LHCN-M2 (cell line): Measurements from ENCODE around the gene SCYL1. TPM values are rescaled to one million over a fixed set of nuclear protein-coding genes. Genes with fewer than 3 reads are reported as not detected.
A peak's percentile ranks its signal among the peaks of the same experiment; 100 is the strongest.

Experiments
- DNase-seq: peaks from one replicate; pipeline ENCODE4 v3.0.0-alpha.2; 2012; ENCODE audit warnings: low read depth
- total RNA-seq: library from RNA; depleted of rRNA; stranded (reverse); fragments of >200 nt; gene quantifications from 2 replicates; pipeline ENCODE4 v1.2.3, GENCODE V29; 2014

Gene SCYL1
- total RNA-seq, 1 experiment from 2014 or later, result 104 TPM

GRCh38 chr11:65493367-65494176 is 31.3 kb upstream of the SCYL1 start:
- peak; percentile 98 for DNase-seq

DNA sequence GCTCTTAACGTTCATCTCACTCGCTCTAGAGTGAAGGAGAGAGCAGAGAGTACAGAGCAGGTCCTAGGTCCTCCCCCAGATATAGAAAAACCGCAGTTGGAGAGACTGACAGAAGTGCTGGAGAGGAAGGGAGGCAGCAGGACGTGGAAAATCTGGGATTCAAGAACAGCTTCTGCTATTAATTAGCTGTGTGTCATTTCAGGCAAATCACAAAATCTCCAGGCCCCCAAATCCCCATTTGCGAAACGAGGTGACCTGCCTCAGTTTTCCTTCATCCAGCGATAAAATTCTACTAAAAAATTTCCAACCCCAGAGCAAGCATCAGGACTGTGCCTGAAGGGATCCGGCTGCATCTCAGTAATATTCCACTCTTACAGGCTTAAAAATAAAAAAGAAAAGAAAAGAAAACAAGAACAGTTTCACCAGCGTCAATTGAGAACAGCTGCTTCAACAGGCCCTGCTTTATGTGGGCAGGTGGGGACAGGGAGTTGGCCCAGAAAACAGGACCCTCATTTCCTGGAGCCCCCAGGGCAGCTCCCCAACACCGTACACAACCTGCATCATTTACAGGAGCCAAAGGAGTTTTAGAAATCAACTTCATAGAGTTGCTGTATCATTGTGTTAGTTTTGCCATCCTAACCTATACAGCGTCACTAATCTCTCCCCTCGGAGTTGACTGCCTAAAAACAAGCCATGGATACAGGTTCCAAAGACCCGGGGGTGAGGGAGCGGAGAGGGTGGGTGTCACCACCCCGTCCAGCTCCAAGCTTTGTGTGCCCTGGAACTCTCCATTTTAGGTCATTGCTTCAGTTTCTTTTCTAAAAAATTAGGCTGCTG is 28.4 kb upstream of the SCYL1 start:
- peak; percentile 59 for DNase-seq

GRCh38 chr11:65497141-65498041 is 27.5 kb upstream of the SCYL1 start:
- DNase-seq, result peak; percentile 98

GRCh38 chr11:65498042-65498726 is 26.7 kb upstream of the SCYL1 start:
- peak; percentile 70 for DNase-seq

GRCh38 chr11:65498727-65498976 is 26.2 kb upstream of the SCYL1 start:
- DNase-seq, result no peak

- peak; percentile 96 for DNase-seq
Measured at GRCh38 chr11:65498977-65499712, 25.7 kb upstream of the SCYL1 start, which contains the start of gene MALAT1. Gene MALAT1 (plus strand): TSS chr11:65499045.

DNA sequence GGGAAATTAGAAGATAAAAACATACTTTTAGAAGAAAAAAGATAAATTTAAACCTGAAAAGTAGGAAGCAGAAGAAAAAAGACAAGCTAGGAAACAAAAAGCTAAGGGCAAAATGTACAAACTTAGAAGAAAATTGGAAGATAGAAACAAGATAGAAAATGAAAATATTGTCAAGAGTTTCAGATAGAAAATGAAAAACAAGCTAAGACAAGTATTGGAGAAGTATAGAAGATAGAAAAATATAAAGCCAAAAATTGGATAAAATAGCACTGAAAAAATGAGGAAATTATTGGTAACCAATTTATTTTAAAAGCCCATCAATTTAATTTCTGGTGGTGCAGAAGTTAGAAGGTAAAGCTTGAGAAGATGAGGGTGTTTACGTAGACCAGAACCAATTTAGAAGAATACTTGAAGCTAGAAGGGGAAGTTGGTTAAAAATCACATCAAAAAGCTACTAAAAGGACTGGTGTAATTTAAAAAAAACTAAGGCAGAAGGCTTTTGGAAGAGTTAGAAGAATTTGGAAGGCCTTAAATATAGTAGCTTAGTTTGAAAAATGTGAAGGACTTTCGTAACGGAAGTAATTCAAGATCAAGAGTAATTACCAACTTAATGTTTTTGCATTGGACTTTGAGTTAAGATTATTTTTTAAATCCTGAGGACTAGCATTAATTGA is 25.0 kb upstream of the SCYL1 start:
- no peak for DNase-seq

- DNase-seq, result peak; percentile 70
Measured at GRCh38 chr11:65500387-65501185, 24.3 kb upstream of the SCYL1 start.

DNA sequence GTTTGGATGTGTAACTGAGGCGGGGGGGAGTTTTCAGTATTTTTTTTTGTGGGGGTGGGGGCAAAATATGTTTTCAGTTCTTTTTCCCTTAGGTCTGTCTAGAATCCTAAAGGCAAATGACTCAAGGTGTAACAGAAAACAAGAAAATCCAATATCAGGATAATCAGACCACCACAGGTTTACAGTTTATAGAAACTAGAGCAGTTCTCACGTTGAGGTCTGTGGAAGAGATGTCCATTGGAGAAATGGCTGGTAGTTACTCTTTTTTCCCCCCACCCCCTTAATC is 23.8 kb upstream of the SCYL1 start:
- DNase-seq, result peak; percentile 61

DNA sequence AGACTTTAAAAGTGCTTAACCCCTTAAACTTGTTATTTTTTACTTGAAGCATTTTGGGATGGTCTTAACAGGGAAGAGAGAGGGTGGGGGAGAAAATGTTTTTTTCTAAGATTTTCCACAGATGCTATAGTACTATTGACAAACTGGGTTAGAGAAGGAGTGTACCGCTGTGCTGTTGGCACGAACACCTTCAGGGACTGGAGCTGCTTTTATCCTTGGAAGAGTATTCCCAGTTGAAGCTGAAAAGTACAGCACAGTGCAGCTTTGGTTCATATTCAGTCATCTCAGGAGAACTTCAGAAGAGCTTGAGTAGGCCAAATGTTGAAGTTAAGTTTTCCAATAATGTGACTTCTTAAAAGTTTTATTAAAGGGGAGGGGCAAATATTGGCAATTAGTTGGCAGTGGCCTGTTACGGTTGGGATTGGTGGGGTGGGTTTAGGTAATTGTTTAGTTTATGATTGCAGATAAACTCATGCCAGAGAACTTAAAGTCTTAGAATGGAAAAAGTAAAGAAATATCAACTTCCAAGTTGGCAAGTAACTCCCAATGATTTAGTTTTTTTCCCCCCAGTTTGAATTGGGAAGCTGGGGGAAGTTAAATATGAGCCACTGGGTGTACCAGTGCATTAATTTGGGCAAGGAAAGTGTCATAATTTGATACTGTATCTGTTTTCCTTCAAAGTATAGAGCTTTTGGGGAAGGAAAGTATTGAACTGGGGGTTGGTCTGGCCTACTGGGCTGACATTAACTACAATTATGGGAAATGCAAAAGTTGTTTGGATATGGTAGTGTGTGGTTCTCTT is 23.2 kb upstream of the SCYL1 start:
- DNase-seq, result peak; percentile 61

GRCh38 chr11:65502274-65502554 is 22.7 kb upstream of the SCYL1 start:
- DNase-seq, result no peak

DNA sequence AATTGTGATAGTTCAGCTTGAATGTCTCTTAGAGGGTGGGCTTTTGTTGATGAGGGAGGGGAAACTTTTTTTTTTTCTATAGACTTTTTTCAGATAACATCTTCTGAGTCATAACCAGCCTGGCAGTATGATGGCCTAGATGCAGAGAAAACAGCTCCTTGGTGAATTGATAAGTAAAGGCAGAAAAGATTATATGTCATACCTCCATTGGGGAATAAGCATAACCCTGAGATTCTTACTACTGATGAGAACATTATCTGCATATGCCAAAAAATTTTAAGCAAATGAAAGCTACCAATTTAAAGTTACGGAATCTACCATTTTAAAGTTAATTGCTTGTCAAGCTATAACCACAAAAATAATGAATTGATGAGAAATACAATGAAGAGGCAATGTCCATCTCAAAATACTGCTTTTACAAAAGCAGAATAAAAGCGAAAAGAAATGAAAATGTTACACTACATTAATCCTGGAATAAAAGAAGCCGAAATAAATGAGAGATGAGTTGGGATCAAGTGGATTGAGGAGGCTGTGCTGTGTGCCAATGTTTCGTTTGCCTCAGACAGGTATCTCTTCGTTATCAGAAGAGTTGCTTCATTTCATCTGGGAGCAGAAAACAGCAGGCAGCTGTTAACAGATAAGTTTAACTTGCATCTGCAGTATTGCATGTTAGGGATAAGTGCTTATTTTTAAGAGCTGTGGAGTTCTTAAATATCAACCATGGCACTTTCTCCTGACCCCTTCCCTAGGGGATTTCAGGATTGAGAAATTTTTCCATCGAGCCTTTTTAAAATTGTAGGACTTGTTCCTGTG is 22.1 kb upstream of the SCYL1 start:
- peak; percentile 59 for DNase-seq

DNA sequence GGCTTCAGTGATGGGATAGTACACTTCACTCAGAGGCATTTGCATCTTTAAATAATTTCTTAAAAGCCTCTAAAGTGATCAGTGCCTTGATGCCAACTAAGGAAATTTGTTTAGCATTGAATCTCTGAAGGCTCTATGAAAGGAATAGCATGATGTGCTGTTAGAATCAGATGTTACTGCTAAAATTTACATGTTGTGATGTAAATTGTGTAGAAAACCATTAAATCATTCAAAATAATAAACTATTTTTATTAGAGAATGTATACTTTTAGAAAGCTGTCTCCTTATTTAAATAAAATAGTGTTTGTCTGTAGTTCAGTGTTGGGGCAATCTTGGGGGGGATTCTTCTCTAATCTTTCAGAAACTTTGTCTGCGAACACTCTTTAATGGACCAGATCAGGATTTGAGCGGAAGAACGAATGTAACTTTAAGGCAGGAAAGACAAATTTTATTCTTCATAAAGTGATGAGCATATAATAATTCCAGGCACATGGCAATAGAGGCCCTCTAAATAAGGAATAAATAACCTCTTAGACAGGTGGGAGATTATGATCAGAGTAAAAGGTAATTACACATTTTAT is 21.4 kb upstream of the SCYL1 start:
- DNase-seq, result no peak

- peak; percentile 67 for DNase-seq
Measured at GRCh38 chr11:65503949-65504673, 20.8 kb upstream of the SCYL1 start.

GRCh38 chr11:65504674-65505465 is 20.0 kb upstream of the SCYL1 start:
- DNase-seq, result peak; percentile 45
